ENCODE data around the gene PLCB4. TPM values are rescaled to one million over a fixed set of nuclear protein-coding genes. Genes with fewer than 3 reads are reported as not detected.
"Not testable (repeated sequence)": the region's sequence is repeated elsewhere in the genome, so short reads cannot be mapped to it uniquely, and the experiment has no call there.

PLCB4 gene
- total RNA-seq, 1 experiment from 2014 or later, result 0.91 TPM

- H3K4me3 Mint-ChIP-seq (ENCODE audit: unreplicated experiment), result no peak overlapping the region
- CTCF ChIA-PET, result interaction anchor here (0.5 to 2.0 kb wide), 5 partner anchors 9 to 282 kb away, joined by 3 to 5 read pairs (median 4); no protein-coding TSS in a partner anchor
These were observed 27.9 kb upstream of the PLCB4 start for GRCh38 chr20:9040863-9041524.

GRCh38 chr20:9043364-9043763 is 25.5 kb upstream of the PLCB4 start:
- H3K4me3 Mint-ChIP-seq (ENCODE audit: unreplicated experiment), result no peak overlapping the region
- POLR2A ChIA-PET, result no interaction called here

More at GRCh38 chr20:9040863-9041524, 27.9 kb upstream of the PLCB4 start:
- POLR2A ChIA-PET, result interaction anchor here (2.4 kb wide), 1 partner anchor 10 kb away, joined by 6 read pairs; no protein-coding TSS in a partner anchor
- no peak for TF ChIP-seq CTCF (IDR thresholded peaks at IDR 0.05; ENCODE audit: unreplicated experiment)
- Mint-ChIP-seq H3K9me3 (ENCODE audit: unreplicated experiment) (no peaks in the 10 kb centered on the region), H3K27me3 (ENCODE audit: insufficient read depth, unreplicated experiment) (no peaks in the 10 kb centered on the region), H3K36me3 (ENCODE audit: insufficient read depth, unreplicated experiment) (no peaks in the 10 kb centered on the region), H3K4me1 (ENCODE audit: insufficient read depth, unreplicated experiment) (no peaks in the 10 kb centered on the region), H3K27ac (ENCODE audit: low read depth, unreplicated experiment) (no peak overlapping the region)
- DNase-seq (ENCODE audit: unreplicated experiment), result peak; percentile 6
- intact Hi-C loops (cut with micrococcal nuclease), result no loop called here
- BruUV-seq (replicated peaks), result no TSS peak

GRCh38 chr20:9047928-9048327 is 21.0 kb upstream of the PLCB4 start:
- POLR2A ChIA-PET, result not testable (repeated sequence)

More at GRCh38 chr20:9043364-9043763, 25.5 kb upstream of the PLCB4 start:
- BruUV-seq (replicated peaks), result no TSS peak
- no peaks in the 10 kb centered on the region for H3K4me1 Mint-ChIP-seq (ENCODE audit: insufficient read depth, unreplicated experiment)
- CTCF ChIA-PET, result interaction anchor here (1.3 kb wide), 1 partner anchor 300 kb away, joined by 4 read pairs; no protein-coding TSS in a partner anchor
- no peaks in the 10 kb centered on the region for H3K9me3 Mint-ChIP-seq (ENCODE audit: unreplicated experiment)
- DNase-seq (ENCODE audit: unreplicated experiment), result no peak
- intact Hi-C loops (cut with micrococcal nuclease), result no loop called here
- no peaks in the 10 kb centered on the region for H3K36me3 Mint-ChIP-seq (ENCODE audit: insufficient read depth, unreplicated experiment)
- H3K27me3 Mint-ChIP-seq (ENCODE audit: insufficient read depth, unreplicated experiment), result no peaks in the 10 kb centered on the region
- no peak overlapping the region for H3K27ac Mint-ChIP-seq (ENCODE audit: low read depth, unreplicated experiment)
- no peak for TF ChIP-seq CTCF (IDR thresholded peaks at IDR 0.05; ENCODE audit: unreplicated experiment)

GRCh38 chr20:9051508-9051907 is 17.4 kb upstream of the PLCB4 start:
- intact Hi-C loops (cut with micrococcal nuclease), result no loop called here
- CTCF ChIA-PET, result interaction anchor here (0.6 to 1.6 kb wide), 8 partner anchors 16 to 301 kb away, joined by 3 to 4 read pairs (median 3); no protein-coding TSS in a partner anchor
- H3K36me3 Mint-ChIP-seq (ENCODE audit: insufficient read depth, unreplicated experiment), result no peaks in the 10 kb centered on the region
- peak overlapping the region; percentile 78 for H3K27ac Mint-ChIP-seq (ENCODE audit: low read depth, unreplicated experiment)
- H3K9me3 Mint-ChIP-seq (ENCODE audit: unreplicated experiment), result no peaks in the 10 kb centered on the region
- POLR2A ChIA-PET, result interaction anchor here (0.5 to 2.0 kb wide), 9 partner anchors 10 to 233 kb away, joined by 3 to 11 read pairs (median 4); partner anchors contain the start of gene PLCB4
- H3K4me3 Mint-ChIP-seq (ENCODE audit: unreplicated experiment), result peak overlapping the region; percentile 33
- peaks cover 14% of the 10 kb centered on the region for H3K4me1 Mint-ChIP-seq (ENCODE audit: insufficient read depth, unreplicated experiment)
- no peak for TF ChIP-seq CTCF (IDR thresholded peaks at IDR 0.05; ENCODE audit: unreplicated experiment)
- H3K27me3 Mint-ChIP-seq (ENCODE audit: insufficient read depth, unreplicated experiment), result no peaks in the 10 kb centered on the region
- DNase-seq (ENCODE audit: unreplicated experiment), result peak; percentile 95
- BruUV-seq (replicated peaks), result no TSS peak

More at GRCh38 chr20:9047928-9048327, 21.0 kb upstream of the PLCB4 start:
- BruUV-seq (replicated peaks); H3K27me3 Mint-ChIP-seq (ENCODE audit: insufficient read depth, unreplicated experiment); H3K36me3 Mint-ChIP-seq (ENCODE audit: insufficient read depth, unreplicated experiment); H3K4me3 Mint-ChIP-seq (ENCODE audit: unreplicated experiment); H3K27ac Mint-ChIP-seq (ENCODE audit: low read depth, unreplicated experiment); intact Hi-C loops (cut with micrococcal nuclease); CTCF ChIA-PET; DNase-seq (ENCODE audit: unreplicated experiment); H3K9me3 Mint-ChIP-seq (ENCODE audit: unreplicated experiment): not testable (repeated sequence)
- H3K4me1 Mint-ChIP-seq (ENCODE audit: insufficient read depth, unreplicated experiment), result peaks cover 14% of the 10 kb centered on the region

All from MCF 10A (cell line).